HG03039 (cell line): Measurements from ENCODE around the gene EEF1A2.

Experiments used
- ATAC-seq: cut with Tn5 transposase; IDR thresholded peaks from one replicate; pipeline ENCODE4 v1.9.1; 2021; ENCODE audit warnings: mild to moderate bottlenecking, moderate library complexity; ENCODE audit not compliant: unreplicated experiment

The EEF1A2 gene

DNA sequence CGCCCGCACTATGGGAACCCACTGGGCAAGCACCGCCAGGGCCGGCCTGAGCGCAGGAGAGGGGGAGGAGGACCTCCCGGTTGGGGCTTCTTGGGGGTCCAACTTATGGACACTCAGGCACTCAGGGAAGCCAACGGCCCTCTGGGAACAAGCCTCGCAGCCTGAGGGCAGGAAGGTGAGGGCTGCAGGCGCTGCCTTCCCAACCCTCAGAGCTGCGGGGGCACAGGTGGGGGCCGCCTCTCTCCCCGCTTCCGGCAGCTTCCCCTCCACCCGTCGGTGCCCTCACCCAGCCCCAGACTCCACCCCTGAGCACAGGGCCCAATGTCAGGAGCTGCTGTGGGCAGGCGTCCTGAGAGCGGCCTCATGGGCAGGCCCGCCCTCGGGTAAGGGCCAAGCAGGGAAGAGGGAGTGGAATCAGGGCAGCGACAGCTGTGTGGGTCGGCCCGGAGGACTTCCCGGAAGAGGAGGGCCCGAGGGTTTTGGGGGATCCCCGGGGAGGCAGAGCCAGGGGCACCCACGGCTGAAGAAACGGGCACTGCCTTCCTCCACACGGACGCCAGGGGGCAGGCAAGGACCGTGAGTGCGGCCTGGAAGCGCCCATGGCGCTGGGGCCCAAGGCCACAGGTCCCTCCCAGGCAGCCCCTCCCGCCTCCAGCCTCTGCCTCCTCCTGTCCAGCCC, 38.8 kb upstream of the EEF1A2 start:
- peak; percentile 67 for ATAC-seq

DNA sequence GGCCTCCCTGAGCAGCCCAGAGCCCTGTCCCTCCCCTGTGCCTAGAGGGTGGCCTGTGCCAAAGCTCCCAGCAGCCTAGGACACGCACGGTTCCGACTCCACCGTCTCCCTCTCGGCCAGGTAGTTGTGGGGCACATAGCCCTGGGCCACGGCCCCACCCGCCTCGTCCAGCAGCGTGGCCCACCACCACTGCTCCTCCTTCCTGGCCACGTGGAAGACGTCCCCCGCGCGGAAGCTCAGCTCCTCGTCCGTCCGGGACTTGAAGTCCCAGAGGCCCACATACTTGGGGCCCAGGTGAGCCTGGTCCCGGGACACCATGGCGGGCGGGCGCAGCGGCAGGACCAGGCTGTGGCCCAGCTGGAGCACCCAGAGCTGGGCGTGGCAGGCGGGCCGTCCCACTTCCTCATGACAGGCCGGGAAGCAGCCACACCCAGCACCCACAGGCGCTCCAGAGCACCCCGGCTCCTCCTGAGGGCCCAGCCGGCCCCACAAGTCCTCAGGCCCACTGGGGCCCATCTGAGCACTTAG, 38.2 kb upstream of the EEF1A2 start, which contains the start of gene PTK6:
TSS of gene PTK6 (minus strand) at position 380 of the 528 bp plus-strand sequence. CDS start at position 318, 62 bp downstream.
- peak; percentile 5 for ATAC-seq

DNA sequence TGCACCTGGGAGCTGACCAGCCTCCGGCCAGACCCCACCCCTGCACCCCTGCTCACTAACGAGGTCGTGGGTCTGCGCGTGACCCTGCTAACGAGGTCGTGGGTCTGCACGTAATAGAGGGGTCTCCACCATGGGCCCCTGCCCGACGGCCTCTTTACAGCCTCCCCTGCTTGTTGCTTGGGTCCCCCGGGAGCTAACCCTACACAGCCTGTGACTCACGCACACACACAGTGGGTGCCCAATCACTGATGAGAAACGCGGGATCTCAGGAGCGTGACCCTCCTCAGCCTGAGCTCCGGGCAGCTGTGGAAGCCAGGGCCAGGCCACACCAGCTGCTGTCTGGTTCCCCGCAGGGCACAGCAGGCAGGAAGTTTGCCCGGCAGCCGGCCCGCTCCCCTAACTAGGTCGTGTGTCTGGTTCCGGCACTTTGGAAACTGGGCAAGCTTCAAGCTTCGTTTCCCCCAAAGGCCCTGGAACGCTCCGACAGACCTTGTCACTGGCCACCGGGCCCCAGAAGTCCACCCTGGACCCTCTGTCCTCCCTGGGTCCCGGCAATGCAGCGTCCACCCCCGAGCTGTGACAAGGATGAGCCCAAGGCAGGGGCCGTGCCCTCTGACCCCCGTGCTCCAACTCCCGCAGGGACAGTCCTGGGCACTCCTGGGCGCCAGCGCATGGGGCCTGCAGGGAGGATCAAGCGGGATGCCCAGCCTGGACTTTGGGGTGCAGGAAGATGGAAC, 37.5 kb upstream of the EEF1A2 start:
- ATAC-seq = no peak

DNA sequence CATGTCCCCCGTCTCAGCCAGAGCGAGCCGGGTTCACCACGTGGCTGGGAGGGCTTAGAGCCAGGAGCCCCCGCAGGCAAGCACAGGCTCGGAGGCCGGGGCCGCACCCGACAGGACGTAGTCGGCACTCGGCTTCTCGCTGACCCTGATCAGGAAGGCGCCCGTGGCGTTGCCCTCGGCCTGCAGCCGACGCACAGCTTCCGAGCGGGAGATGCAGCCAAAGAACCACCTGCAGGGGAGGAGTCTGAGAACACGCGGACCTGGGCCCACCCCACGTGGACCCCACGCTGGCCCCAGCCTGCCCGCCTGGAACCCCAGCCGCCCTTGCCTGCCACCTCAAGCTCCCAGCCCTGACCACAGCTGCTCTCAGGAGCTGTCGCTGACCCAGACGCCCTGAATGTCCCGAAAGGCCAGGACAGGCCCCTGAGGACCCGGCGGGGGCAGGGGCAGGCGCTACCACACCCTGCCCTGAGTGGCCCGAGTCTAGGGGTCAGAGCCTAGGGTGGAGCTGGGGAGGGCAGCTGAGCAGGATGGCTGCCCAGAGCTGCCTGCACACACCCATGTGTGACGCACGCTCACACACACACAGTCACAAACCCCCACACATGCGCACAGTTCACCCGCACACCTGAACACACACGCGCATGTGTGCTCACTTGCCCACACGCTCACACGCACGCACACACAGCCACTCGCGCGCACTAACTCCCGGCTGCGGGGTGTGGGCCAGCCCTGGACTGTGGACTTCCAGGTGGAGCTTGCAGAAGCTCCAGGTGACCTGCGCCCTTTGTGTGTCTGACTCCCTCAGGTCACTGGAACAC, 36.2 kb upstream of the EEF1A2 start:
- ATAC-seq = no peak

DNA sequence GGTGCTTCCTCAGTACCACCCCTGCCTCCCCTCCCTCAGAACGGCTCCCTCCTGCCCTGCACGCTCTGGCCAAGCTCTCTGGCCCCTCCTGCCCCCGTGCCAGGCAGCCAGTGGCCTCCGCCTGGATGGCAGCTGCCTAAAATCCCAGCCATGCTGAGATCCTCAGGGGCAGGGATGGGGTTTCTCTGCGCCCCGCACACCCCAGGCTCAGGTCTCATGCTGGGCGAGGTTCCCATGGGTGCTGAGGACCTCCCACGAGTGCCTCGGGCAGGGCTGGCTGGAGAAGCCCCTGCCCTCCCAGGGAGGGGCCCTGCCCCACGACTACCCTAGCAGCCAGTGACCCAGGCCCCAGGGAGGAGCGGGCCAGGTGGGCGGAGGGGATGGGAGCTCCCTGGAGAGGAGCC, 35.5 kb upstream of the EEF1A2 start:
- ATAC-seq = no peak

DNA sequence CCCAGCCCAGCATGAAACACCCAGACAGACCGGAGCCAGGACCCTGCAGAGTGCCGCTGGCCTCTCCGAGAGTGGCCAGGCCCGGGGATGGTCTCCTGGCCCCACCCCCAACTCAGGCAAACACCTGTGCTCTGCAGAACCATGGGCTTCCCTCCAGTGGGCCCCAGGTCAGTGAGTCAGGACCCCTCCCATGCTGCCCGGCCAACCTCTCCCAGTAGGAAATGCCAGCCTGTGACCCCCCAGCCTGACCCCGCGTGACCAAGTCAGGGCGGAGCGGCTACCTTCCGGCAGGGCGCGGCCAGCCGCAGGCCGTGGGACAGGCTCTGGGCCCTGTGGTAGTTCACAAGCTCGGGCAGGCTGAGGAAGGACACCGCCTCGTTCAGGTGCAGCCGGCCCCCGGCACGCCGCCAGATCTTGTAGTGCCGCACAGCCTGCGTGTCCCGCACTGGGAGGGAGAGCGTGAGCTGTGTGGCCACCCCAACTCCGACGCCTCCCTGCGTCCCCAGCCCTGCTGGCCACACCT, 35.0 kb upstream of the EEF1A2 start:
- ATAC-seq = no peak

DNA sequence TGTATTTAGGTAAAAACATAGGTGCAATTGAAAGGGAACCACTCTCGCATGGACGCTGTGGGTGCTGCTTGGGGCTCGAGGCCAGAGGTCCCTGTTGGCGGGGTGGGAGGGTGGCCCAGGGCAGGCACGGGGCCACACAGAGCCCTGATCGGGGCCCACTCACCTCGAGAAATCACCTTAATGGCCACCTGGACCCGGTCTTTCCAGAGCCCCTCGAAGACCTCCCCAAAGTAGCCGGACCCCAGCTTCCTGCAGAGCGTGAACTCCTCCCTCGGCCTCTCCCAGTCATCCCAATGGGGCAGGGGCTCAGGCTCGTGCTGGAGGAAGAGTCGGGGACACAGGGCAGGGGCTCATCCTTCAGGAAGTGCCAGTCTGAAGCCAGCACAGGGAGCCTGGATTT, 34.5 kb upstream of the EEF1A2 start:
- no peak for ATAC-seq

DNA sequence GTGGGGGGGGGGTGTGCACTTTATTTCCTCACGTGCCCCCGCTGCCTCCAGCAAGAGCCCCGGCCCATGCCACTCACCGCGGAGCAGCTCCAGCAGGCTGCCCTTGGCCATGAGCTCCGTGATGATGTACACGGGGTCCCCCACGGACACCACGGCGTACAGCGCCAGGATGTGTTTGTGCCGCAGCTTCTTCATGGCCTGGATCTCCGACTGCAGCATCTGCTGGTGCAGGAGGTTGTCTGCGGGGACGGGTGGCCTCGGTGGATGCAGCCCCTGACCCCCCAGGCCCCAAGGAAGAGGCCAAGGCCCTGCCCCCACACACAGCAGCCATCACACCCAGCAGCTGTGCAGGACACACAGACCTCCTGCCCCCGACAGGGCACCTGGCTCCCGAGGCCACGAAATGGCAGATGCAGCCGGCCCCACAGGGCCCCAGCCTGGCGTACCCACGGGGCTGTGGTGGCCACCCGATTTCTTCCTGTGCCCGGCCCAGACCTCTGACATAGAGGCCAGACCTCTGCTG, 33.6 kb upstream of the EEF1A2 start:
- ATAC-seq = no peak

DNA sequence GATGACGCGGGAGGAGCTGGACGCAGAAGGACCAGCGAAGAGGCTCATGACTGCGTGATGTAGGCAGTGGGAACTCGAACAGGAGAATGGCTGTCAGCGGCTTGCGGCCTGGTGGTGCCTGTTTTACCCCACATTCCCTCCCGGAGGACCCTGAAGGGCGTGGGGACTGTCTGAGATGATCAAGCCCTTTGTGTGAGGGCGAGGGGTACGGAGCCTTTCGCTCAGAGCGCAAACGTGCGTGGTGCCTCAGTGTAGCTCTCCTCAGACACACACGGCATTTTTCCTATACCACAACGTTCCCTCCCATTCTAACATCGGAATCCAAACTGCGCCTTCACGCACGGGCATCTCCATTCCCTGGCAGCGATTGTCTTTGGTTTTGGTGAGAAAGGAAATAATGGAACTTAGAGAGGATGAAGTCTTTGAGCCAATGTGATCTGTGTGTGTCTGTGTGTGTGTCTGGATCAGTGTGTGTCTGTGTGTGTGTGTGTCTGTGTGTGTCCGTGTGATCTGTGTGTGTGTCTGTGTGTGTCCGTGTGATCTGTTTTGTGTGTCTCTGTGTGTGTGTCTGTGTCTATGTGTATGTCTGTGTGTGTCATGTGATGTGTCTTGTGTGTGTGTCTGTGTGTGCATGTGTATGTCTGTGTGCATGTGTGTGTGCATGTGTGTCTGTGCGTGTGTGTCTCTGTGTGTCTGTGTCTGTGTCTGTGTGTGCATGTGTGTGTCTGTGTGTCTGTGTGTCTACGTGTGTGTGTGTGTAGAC, 33.0 kb upstream of the EEF1A2 start:
- no peak for ATAC-seq

DNA sequence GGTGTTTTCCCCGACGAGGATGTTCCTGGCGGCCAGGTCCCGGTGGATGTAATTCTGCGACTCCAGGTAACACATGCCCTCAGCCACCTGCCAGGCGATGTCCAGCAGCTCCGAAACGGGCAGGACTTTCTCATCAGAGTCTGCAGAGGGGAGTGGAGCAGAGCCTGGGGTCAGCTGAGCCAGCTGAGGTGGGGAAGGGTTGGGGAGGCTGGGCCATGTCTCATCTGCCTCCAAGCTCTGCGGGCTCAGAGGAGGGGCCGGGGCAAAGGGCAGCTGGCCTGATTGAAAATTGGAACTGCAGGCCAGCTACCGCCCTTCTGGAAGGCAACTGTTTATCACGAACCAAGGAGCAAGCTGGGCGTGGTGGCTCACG, 31.9 kb upstream of the EEF1A2 start:
- no peak for ATAC-seq

DNA sequence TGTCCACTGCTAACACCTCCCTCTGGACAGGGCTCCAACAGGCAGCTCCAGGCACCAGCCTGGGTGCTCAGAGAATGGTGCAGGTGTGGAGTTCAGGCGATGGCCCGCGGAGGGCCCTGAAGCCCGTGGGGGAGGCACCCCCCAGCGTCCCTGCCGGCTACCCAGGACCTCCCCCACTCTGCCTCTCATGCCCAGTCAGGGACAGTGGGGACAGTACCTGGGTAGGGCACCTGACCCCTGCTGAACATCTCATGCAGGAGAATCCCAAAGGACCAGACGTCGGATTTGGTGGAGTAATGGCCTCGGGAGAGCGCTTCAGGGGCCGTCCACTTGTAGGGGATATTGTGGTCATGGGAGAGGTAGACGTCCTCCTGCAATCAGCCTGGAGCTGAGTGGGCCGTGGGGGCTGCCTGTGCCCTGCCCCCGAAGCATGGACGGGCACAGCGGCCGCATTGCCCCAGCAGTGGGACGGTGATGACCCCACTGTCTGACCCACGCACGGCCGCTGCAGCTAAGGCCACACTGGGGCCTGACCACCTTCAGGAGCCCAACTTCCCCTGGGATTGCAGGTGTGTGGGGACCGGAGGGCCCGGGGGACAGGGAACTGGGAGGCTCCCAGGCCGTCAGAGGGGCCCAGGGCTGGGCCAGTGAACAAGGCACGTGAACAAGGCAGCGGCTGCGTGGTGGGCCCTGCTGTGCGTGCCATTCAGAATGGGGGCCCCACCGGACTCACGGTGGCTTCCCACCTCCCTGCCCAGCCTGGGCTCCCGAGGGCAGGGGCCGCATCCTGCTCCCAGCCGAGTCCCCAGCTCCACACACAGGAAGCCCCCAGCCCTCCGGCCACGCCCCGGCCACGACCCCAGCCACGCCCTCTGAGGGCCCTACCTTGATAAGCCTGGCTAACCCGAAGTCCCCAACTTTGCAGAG, 31.2 kb upstream of the EEF1A2 start:
- no peak for ATAC-seq

DNA sequence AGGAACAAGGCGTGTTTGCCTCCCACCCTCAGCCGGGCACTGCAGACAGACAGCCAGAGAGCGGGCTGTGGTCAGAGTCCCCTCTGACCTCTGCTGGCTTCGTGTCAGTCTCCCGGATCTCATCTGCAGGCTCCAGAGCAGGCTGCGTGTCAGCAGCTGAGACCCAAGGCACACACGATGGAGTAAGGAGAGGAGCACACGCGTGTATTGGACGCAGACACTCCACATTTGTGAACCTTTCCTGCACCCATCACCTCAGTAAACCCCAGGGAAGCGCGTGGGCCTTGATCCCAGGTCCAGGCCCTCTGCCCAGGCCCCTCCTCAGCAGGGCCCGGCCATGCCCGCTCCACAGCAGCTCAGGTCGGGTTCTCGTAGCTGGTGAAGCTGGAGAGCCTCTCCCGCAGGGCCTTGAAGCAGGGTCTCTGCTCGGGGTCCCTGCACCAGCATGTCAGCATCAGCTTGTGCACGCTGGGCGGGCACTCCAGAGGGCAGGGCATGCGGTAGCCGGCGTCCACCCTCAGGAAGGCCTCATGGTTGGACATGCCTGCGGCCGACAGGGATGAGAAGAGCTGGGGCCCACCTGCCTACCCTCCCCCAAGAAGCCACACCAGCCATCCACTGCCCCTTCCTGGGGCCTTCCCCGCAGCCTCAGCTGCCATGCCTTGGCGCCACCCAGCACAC, 30.4 kb upstream of the EEF1A2 start:
- ATAC-seq = no peak

DNA sequence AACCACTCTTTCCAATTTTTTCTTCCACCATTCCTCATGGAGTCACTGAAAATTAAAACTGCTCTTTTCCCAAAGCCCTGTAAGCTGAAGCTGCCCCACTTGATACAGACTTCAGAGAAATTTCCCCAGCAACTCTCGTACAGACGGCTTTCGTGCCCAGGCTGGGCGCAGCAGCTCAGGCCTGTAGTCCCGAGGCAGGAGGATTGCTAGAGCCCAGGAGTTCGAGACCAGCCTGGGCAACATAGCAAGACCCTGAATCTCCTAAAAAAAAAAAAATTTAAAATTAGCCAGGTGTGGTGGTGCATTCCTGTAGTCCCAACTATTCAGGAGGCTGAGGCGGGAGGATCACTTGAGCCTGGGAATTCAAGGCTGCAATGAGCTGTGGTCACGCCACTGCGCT, 28.3 kb upstream of the EEF1A2 start:
- no peak for ATAC-seq

DNA sequence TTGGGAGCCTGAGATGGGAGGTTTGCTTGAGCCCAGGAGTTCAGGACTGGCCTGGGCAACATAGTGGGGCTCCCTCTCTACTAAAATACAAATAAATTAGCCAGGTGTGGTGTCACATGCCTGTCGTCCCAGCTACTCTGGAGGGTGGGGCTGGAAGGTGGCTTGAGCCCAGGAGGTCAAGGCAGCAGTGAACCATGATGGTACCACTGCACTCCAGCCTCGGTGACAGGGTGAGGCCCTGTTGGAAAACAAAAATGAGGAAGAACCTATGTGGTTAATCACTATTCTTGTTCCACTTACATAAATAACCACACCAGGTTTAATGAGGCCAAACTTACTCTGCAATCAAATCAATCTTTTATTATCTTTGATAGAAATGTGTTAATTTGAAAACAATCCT, 27.1 kb upstream of the EEF1A2 start:
- ATAC-seq = no peak

DNA sequence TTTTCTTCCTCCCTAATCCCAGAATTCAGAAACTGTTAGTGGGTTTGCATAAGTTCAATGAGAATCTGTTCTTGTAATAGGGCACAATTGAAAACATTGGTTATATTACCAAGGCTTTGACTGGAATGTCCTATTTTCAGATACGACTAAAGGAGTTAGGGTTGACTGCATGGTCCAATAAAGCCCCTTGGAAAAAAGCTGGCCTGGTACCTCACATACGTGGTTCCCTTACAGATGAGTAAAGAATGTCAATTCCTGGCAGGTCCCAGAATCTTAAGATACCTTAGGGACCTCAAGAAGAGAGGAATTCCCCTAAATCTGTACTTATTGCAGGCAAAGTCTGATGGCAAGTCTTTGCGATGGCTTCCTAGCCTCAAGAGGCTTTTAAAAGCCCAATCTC, 26.3 kb upstream of the EEF1A2 start:
- ATAC-seq = no peak

DNA sequence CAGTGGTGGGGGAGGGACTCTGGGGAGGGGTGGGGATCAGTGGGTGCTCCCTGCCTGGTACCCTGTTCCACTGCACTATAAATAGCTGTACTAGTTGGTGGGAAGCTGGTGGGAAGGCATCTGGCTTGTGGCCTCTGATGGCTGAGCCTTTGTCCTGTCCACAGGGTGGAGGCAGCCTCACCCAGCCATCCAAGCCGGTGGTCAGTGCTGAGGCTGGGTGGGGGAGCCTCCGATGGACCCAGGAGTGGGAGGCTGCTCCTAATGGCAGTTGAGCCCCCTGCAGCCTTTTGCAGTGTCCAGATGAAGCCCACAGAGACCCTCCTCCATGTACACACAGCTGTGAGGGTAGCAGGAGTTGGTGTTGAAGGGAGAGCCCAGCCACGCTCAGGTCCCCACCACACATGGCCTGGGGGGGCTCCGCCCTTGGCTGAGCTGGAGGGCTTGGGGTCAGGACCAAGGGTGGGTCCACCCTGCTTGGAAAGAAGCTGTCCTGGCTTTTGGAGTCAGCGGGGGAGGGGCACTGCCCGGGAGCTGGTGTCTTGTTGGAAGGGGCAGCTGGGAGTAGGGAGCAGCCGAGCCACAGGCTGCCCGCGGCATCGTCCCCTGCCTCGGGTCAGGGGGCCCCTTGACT, 24.2 kb upstream of the EEF1A2 start:
- ATAC-seq = no peak

DNA sequence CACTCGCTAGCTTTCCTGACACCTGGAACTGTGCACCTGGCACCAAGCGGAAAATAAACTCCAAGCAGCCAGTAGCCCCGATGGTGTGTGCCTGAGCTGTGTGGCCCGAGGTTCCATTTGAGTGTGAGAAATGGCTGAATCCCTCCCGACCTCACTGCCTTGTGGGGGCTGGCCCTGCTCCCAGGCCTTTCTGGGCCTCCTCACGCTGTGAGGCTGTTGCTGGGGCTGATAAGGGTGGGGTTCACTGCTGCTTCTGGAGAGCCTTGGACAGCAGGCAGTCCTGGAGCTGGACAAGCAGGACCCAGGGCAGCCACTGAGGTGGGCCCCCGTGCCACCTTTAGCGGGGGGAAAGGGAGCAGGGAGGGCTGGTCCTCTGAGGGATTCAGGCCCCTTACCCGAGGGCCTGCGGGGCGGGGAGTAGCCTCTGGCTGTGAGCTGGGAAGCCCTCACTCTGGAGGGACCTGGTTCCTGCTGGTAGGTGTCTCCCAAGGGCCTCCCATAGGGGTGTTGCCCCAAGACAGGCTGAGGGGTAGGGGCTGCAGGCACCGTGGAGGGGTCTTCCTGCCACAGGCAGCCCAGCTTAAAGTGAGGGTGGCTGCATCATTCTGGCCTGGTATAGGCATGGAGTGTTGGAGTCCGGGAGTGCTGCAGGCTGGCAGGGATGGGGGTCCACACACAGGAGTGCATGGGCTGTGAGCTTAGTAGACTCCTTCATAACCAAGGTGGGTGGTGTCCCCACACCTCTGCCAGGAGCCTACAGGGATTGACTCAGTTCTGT, 23.4 kb upstream of the EEF1A2 start:
- no peak for ATAC-seq
